Left lung (tissue), 10 donors: Measurements from ENCODE around the gene C1orf35. TPM values are rescaled to one million over a fixed set of nuclear protein-coding genes. Genes with fewer than 3 reads are reported as not detected.

Experiments
- ATAC-seq: fragments of 200-7000 bp; cut with Tn5 transposase; one replicate; pipeline ENCODE4 v1.9.1; 2020; ENCODE audit warnings: moderate library complexity
- DNase-seq, 4 donors: peaks; one replicate each; pipeline ENCODE4 v3.0.0-alpha.2; 2013 to 2020
- H3K27ac ChIP-seq, 2 donors: fragments of 200-600 bp; sonication (generic) in 1 of 2; one replicate each; pipeline versions ENCODE4 v1.5.0 to v1.8.0; 2020 to 2021
- H3K27me3 ChIP-seq, 2 donors: fragments of 200-600 bp; sonication (generic) in 1 of 2; one replicate each; pipeline versions ENCODE4 v1.5.0 to v1.8.0; 2020 to 2021
- H3K36me3 ChIP-seq, 2 donors: fragments of 200-600 bp; sonication (generic) in 1 of 2; one replicate each; pipeline versions ENCODE4 v1.5.0 to v1.8.0; 2020 to 2021
- H3K4me1 ChIP-seq, 2 donors: fragments of 200-600 bp; one replicate each; pipeline ENCODE4 v1.8.0; 2021
- H3K4me3 ChIP-seq, 2 donors: fragments of 200-600 bp; sonication (generic) in 1 of 2; one replicate each; pipeline versions ENCODE4 v1.5.0 to v1.8.0; 2020 to 2021; ENCODE audit warnings: mild to moderate bottlenecking in 1 of 2
- H3K9me3 ChIP-seq, 2 donors: fragments of 200-600 bp; sonication (generic) in 1 of 2; one replicate each; pipeline versions ENCODE4 v1.5.0 to v1.8.0; 2020 to 2021
- intact Hi-C, 2 donors: fragments of 100-400 bp; cut with DNase I; formaldehyde crosslinking; loops; one replicate each; pipeline versions ENCODE4 v1.11.2 to v1.14.2; 2022
- polyA plus RNA-seq, 6 donors: library from polyadenylated mRNA; unstranded; fragments of 120-200 nt; gene quantifications; one replicate each; pipeline ENCODE4 v1.2.1, GENCODE V29; 2013; ENCODE audit not compliant: insufficient read length in 6 of 6
- total RNA-seq, 2 donors: library from RNA; stranded (reverse); fragmentation: NEBNext Ultra II Directional; extraction: Animal tissue kit (Norgen Biotek cat#: 25700); gene quantifications; one replicate each; pipeline ENCODE4 v1.2.1, GENCODE V29; 2021
- TF ChIP-seq, protein P1 (sequence below), 2 donors: fragments of 200-600 bp; sonication (generic) in 1 of 2; IDR thresholded peaks; one replicate each; pipeline versions ENCODE4 v1.5.0 to v1.8.0; 2021; ENCODE audit warnings: antibody characterized with exemption in 2 of 2
- donor health status: DM: no; HTN: yes; CAD: no.
- donor health status: DM: no; HTN: no; CAD: no.

Gene C1orf35
- total and polyA plus RNA-seq, 8 donors = 12.6 to 21.1 (median 17.0) TPM

GRCh38 chr1:228125185-228125584, 22.1 kb upstream of the C1orf35 start:
- TF ChIP-seq, protein P1, sequence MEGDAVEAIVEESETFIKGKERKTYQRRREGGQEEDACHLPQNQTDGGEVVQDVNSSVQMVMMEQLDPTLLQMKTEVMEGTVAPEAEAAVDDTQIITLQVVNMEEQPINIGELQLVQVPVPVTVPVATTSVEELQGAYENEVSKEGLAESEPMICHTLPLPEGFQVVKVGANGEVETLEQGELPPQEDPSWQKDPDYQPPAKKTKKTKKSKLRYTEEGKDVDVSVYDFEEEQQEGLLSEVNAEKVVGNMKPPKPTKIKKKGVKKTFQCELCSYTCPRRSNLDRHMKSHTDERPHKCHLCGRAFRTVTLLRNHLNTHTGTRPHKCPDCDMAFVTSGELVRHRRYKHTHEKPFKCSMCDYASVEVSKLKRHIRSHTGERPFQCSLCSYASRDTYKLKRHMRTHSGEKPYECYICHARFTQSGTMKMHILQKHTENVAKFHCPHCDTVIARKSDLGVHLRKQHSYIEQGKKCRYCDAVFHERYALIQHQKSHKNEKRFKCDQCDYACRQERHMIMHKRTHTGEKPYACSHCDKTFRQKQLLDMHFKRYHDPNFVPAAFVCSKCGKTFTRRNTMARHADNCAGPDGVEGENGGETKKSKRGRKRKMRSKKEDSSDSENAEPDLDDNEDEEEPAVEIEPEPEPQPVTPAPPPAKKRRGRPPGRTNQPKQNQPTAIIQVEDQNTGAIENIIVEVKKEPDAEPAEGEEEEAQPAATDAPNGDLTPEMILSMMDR (IDR thresholded peaks at IDR 0.05) = no peak
- H3K36me3 ChIP-seq = no peaks in the 10 kb centered on the region
- no peak overlapping the region for H3K27ac ChIP-seq
- H3K27me3 ChIP-seq = no peaks in the 10 kb centered on the region
- DNase-seq (no peak), ATAC-seq (no peak)
- H3K4me1 ChIP-seq = peaks cover 0 to under 1% of the 10 kb centered on the region in 2 donors
- H3K4me3 ChIP-seq = no peak overlapping the region
- no peaks in the 10 kb centered on the region for H3K9me3 ChIP-seq
- intact Hi-C loops = no loop called here

DNA sequence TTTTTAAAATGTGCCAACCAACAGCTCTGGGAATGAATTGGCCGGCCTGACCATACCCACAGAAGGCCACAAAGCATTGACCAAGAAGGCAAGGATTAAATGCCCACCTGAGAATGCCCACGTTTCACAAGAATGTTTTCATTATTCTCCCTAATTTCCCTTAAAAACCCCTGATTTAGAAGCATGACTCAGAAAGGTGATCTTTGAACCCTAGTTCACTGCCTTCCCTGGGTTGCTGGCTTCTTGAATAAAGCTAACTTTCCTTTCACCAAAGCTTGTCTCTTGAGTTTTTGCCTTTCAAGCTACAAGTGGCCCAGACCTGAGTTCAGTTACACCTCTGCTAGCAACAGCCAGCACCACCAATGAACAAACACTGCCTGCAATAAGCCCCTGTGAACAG, 20.4 kb upstream of the C1orf35 start:
- Histone ChIP-seq H3K4me3 (no peak overlapping the region), H3K27ac (no peak overlapping the region), H3K36me3 (no peaks in the 10 kb centered on the region), H3K9me3 (no peaks in the 10 kb centered on the region), H3K27me3 (no peaks in the 10 kb centered on the region), H3K4me1 (no peaks in the 10 kb centered on the region)
- ATAC-seq (no peak), DNase-seq (no peak)
- TF ChIP-seq, protein P1 (IDR thresholded peaks at IDR 0.05) = no peak
- intact Hi-C loops = no loop called here

DNA sequence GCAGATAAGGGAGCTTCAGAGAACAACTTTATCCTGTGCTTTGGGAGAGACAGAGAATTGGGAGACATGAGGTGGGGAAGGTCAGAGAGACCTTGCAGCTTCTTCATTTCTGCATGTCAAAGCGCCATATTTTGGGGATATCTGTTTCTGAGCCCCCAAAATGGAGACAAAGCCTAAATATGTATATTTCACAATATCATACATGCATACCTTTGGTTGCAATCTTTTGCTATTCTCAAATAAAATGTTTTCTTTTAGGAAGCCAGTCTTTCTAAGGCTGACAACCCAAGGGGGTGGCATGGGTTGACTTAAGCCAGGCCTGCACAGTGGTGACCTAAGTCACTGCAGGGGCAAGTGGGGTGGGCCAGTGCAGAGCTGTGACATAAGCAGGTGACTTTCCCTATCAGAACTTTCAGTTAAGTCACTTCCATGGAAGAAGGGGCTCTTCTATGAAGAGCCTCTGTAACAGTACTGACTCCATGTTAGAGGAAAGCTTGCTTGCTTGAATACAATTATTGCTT, 19.9 kb upstream of the C1orf35 start:
- ATAC-seq = no peak

DNA sequence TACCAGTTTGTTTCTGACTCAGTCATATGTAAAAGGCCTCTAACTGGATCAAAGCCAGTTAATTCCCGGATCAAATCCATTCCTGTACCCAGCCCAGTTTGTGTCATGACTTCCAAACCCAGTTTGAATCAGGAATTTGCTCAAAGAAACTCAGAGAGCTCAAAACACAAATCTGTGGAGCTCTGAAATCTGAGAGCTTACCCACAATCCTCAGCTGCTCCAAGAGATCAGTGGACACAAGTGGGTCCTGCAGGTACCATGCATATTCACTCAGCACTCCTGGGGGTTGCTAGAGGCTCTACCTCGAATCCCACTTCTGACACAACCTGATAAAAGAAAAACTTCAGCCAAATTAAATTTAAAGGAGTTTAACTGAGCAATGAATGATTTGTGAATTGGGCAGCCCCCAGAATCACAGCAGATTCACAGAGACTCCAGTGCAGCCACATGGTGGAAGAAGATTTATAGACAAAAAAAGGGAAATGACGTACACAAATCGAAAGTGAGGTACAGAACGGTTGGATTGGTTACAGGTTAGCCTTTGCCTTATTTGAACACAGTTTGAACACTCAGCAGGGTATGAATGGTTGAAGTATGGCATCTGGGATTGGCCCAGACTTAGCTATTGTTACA, 17.8 kb upstream of the C1orf35 start:
- TF ChIP-seq, protein P1 (IDR thresholded peaks at IDR 0.05) = no peak
- ATAC-seq = no peak

More for the DNA sequence above, 19.9 kb upstream of the C1orf35 start:
- Histone ChIP-seq H3K9me3 (no peaks in the 10 kb centered on the region), H3K27ac (no peak overlapping the region), H3K4me3 (no peak overlapping the region), H3K36me3 (no peaks in the 10 kb centered on the region), H3K27me3 (no peaks in the 10 kb centered on the region), H3K4me1 (no peaks in the 10 kb centered on the region)
- TF ChIP-seq, protein P1 (IDR thresholded peaks at IDR 0.05) = no peak
- no peak for DNase-seq
- intact Hi-C loops = no loop called here

GRCh38 chr1:228120351-228120750, 17.2 kb upstream of the C1orf35 start:
- Histone ChIP-seq H3K4me3 (no peak overlapping the region), H3K27me3 (no peaks in the 10 kb centered on the region), H3K36me3 (no peaks in the 10 kb centered on the region), H3K27ac (no peak overlapping the region), H3K9me3 (no peaks in the 10 kb centered on the region), H3K4me1 (no peaks in the 10 kb centered on the region)
- intact Hi-C loops = no loop called here
- TF ChIP-seq, protein P1 (IDR thresholded peaks at IDR 0.05) = no peak
- no peak for ATAC-seq
- DNase-seq = no peak

More for the DNA sequence above, 17.8 kb upstream of the C1orf35 start:
- H3K4me3 ChIP-seq = no peak overlapping the region
- H3K4me1 ChIP-seq = no peaks in the 10 kb centered on the region
- no peaks in the 10 kb centered on the region for H3K27me3 ChIP-seq
- no peaks in the 10 kb centered on the region for H3K9me3 ChIP-seq
- DNase-seq = no peak
- intact Hi-C loops = no loop called here
- H3K36me3 ChIP-seq = no peaks in the 10 kb centered on the region
- H3K27ac ChIP-seq = no peak overlapping the region
